ENCODE measurements around the gene KIF16B.

Gene KIF16B

DNA sequence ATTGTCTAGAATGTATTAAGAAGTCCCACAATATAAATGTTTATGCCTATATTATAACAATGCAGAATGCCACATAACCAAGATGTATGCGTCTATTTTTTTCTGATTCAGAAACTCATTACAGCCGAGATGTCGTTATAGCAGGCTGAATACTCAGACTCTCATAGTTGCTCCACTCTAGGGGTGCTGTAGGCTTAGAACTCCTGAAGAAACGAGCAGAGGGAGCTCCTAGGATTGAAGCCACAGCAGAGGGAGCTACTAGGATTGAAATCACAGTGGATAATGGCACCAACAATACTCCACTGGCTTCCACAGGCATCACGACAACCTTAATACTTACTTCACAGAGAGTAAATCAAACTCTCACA lies 208.9 kb downstream of the KIF16B start:
- H3K27ac ChIP-seq = no peak overlapping the region
- TF ChIP-seq, protein P1, sequence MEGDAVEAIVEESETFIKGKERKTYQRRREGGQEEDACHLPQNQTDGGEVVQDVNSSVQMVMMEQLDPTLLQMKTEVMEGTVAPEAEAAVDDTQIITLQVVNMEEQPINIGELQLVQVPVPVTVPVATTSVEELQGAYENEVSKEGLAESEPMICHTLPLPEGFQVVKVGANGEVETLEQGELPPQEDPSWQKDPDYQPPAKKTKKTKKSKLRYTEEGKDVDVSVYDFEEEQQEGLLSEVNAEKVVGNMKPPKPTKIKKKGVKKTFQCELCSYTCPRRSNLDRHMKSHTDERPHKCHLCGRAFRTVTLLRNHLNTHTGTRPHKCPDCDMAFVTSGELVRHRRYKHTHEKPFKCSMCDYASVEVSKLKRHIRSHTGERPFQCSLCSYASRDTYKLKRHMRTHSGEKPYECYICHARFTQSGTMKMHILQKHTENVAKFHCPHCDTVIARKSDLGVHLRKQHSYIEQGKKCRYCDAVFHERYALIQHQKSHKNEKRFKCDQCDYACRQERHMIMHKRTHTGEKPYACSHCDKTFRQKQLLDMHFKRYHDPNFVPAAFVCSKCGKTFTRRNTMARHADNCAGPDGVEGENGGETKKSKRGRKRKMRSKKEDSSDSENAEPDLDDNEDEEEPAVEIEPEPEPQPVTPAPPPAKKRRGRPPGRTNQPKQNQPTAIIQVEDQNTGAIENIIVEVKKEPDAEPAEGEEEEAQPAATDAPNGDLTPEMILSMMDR (IDR thresholded peaks at IDR 0.05) = no peak
- TF ChIP-seq ZFX (IDR thresholded peaks at IDR 0.05; ENCODE audit: borderline replicate concordance) = no peak

DNA sequence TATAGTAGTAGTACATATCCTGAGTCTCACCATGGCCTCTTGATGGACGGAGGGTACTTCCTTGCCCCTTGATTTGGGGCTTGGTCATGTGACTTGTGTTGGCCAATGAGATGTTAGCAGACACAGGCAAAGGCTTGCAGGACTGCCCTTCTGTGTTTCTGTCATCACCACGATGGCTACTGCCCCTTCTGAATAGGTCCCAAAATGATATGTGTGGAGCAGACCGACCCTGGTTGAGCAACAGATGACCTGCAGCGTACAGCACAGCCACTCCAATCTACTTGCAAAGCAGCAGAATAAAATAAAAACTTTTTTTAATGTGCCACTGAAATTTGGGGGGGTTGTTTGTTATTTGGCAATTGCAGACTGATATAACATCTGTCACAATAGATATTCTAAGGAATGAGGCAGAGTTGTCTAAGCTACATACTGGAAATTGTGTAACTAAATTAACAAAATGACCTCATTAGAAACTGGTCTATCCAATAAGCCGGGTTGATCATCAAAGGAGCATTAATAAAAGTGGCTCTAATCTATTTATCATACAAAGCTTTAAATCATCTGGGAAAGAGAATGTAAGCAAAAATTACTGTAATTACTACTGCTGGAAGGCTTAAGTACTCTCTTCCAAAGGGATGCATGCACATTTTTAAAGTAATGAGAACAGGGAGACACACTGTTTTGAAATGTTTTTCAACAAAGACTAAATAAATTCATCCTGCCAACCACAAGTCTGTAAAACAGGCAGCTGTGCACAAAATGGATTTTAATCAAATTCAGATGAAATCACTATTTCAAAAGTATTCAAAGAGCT lies 209.5 kb downstream of the KIF16B start:
- no peak overlapping the region for H3K27ac ChIP-seq
- TF ChIP-seq, protein P1 (IDR thresholded peaks at IDR 0.05) = no peak
- no peak for TF ChIP-seq ZFX (IDR thresholded peaks at IDR 0.05; ENCODE audit: borderline replicate concordance)

DNA sequence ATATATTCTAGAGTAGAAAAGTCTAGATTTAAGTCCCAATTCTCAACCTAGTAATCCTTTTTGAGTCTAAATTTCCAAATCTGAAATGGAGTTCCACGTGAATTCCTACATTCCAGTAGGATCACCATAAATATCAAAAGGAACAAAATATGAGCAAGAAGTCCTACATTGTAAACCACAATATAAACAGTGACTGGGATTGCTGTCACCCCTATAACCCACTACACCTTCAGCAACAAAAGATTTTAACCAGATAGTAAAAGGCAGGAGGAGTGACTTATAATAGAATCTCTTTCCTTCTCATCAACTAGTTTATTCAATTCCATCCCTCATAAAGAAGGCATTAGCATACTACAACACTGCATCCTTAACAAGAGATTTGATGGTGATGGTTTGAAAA lies 210.6 kb downstream of the KIF16B start:
- no peak overlapping the region for H3K27ac ChIP-seq
- TF ChIP-seq, protein P1 (IDR thresholded peaks at IDR 0.05) = no peak
- no peak for TF ChIP-seq ZFX (IDR thresholded peaks at IDR 0.05; ENCODE audit: borderline replicate concordance)

DNA sequence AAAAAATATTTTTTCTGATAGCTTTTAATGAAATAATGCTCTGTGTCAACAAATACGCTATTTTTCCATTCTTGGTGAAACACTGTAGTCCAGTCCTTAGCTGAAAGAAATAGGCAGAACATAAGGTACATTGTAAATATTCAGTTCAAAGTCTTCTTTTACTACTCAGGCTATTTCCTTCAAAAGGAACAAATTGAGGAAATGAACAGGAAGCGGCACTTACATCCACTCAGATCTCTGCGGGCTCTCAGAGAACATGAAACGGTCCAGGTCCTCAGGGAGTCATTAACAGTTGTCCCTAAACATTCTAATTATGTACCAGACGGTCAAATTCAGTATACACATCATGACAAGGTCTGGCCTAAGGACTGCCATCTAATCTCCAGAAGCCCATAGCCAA lies 212.6 kb downstream of the KIF16B start:
- H3K27ac ChIP-seq = no peak overlapping the region
- TF ChIP-seq, protein P1 (IDR thresholded peaks at IDR 0.05) = no peak
- no peak for TF ChIP-seq ZFX (IDR thresholded peaks at IDR 0.05; ENCODE audit: borderline replicate concordance)

DNA sequence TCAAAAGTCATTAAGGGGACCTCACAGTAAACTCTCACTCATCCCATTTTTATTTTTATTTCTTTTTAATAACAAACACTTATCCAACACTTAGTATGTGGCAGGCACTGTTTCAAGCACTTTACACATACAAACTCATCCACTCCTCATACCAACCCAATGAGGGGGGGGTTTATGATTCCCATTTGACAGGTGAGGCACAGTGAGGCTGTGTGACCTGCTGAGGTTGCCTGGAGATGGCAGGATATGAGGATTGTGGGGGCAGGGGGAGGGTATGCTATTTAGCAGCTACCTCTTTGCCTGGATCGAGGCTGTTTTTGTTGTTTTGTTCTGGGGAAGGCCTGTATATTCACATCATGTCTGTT lies 219.8 kb downstream of the KIF16B start:
- TF ChIP-seq, protein P1 (IDR thresholded peaks at IDR 0.05) = no peak
- no peak for TF ChIP-seq ZFX (IDR thresholded peaks at IDR 0.05; ENCODE audit: borderline replicate concordance)
- no peak overlapping the region for H3K27ac ChIP-seq

DNA sequence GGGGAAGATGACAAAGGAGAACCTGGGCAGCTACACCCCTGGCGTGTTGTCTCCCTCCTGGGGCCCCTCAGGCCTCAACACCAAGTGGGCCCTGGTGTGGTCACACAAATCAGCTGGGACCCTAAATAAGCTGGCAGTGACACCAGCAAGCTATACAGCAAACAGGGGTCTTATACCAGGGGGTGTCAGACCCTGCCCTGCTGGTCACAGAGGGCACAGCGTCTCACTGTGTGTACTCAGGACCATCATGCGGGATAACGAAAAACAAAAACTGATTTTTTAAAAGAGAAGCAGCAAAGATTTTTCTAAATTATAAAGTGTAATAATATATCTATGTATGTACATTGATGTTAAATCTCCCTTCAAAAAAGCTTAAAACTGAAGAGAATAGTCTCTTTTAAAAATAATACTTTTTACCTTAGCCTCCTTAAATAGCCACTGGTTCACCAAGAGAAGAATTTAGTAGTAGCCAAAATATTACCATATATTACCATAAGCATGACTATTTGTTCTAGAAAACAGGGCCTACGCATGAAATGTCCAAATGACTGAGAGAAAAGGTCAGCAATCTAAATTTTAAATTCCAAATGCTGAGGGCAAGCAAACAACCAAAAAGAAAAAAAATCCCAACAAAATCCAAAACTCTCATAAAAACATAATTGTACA lies 220.4 kb downstream of the KIF16B start:
- no peak overlapping the region for H3K27ac ChIP-seq
- TF ChIP-seq, protein P1 (IDR thresholded peaks at IDR 0.05) = no peak
- no peak for TF ChIP-seq ZFX (IDR thresholded peaks at IDR 0.05; ENCODE audit: borderline replicate concordance)

DNA sequence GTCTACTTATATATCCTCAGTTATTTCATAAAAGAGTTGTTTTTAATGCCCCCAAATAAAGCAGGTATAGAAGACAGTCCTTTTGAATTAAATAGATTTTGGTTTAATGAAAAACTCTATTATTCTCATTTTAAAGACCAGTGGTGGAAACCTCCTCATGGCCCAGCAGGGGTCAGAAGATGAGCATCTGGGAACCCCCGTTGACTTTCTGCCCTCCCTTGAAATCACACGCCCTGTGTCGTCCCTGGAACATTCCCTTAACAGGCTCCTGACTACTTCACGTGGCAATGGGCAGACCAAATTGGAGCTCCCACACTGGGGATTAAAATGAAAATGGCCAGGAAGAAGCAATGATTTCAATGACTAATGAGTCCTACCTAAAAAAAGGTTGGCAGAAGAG lies 220.9 kb downstream of the KIF16B start:
- TF ChIP-seq, protein P1 (IDR thresholded peaks at IDR 0.05) = no peak
- TF ChIP-seq ZFX (IDR thresholded peaks at IDR 0.05; ENCODE audit: borderline replicate concordance) = no peak
- H3K27ac ChIP-seq = no peak overlapping the region
